Activated naive CD8-positive, alpha-beta T cell treated with anti-CD3 and anti-CD28 coated beads for 36 hours (primary cell): ENCODE measurements around the gene LIPC. TPM values are rescaled to one million over a fixed set of nuclear protein-coding genes. Genes with fewer than 3 reads are reported as not detected.

Experiments used
- DNase-seq: peaks from one replicate; pipeline ENCODE4 v3.0.0; 2021
- H3K27ac Mint-ChIP-seq: one replicate; pipeline ENCODE4 v1.8.0; 2022; ENCODE audit warnings: mild to moderate bottlenecking, moderate library complexity, mixed read lengths
- H3K27me3 Mint-ChIP-seq: one replicate; pipeline ENCODE4 v1.8.0; 2022; ENCODE audit warnings: mild to moderate bottlenecking, mixed read lengths
- H3K36me3 Mint-ChIP-seq: one replicate; pipeline ENCODE4 v1.8.0; 2021; ENCODE audit warnings: mild to moderate bottlenecking, mixed read lengths
- H3K4me1 Mint-ChIP-seq: one replicate; pipeline ENCODE4 v1.8.0; 2021; ENCODE audit warnings: mixed read lengths
- H3K4me3 Mint-ChIP-seq: one replicate; pipeline ENCODE4 v1.8.0; 2022; ENCODE audit warnings: mild to moderate bottlenecking, moderate library complexity, mixed read lengths
- H3K9me3 Mint-ChIP-seq: one replicate; pipeline ENCODE4 v1.8.0; 2022; ENCODE audit warnings: mixed read lengths
- total RNA-seq, 2 experiments: library from RNA; stranded (reverse); gene quantifications; one replicate each; pipeline ENCODE4 v1.2.3, GENCODE V29; 2021

Gene LIPC
- 1 to 10 TPM; 1.5 to 1.8 TPM for total RNA-seq

- Mint-ChIP-seq H3K9me3 (no peaks in the 10 kb centered on the region), H3K36me3 (peaks cover 3% of the 10 kb centered on the region), H3K27ac (no peak within 1 kb of the TSS), H3K4me3 (no peak within 1 kb of the TSS), H3K4me1 (peaks cover 2% of the 10 kb centered on the region), H3K27me3 (no peaks in the 10 kb centered on the region)
- DNase-seq = no peak
Observed at GRCh38 chr15:58431221-58432149, at the start of gene LIPC. Gene LIPC (plus strand): TSS chr15:58431991. CDS start chr15:58432033, 42 bp downstream.

DNA sequence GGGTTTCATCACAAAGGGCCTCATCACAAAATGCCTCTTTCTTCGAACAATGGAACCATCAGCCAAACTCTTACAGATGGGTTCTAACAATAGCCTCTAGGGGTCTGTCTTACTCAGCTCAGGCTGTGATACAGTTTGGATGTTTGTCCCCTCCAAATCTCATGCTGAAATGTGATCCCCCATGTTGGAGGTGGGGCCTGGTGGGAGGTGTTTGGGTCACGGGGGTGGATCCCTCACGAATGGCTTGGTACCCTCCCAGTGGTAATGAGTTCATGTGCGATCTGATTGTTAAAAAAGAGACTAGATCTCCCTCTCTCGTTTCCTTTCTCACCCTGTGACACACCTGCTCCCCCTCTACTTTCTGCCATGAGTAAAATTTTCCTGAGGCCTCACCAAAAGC is 47.9 kb upstream of the LIPC start:
- Mint-ChIP-seq H3K9me3 (peaks cover 6% of the 10 kb centered on the region), H3K27me3 (no peaks in the 10 kb centered on the region), H3K4me1 (peaks cover 16% of the 10 kb centered on the region), H3K36me3 (peaks cover 9% of the 10 kb centered on the region), H3K4me3 (no peak overlapping the region), H3K27ac (peak overlapping the region; percentile 77)
- DNase-seq = peak; percentile 51

- Mint-ChIP-seq H3K27ac (peak overlapping the region; percentile 26), H3K36me3 (peaks cover 9% of the 10 kb centered on the region), H3K4me3 (no peak overlapping the region), H3K4me1 (peaks cover 16% of the 10 kb centered on the region), H3K27me3 (no peaks in the 10 kb centered on the region), H3K9me3 (peaks cover 3% of the 10 kb centered on the region)
- no peak for DNase-seq
Observed at GRCh38 chr15:58384667-58385066, 47.1 kb upstream of the LIPC start.

GRCh38 chr15:58386081-58386480 is 45.7 kb upstream of the LIPC start:
- Mint-ChIP-seq H3K36me3 (peaks cover 9% of the 10 kb centered on the region), H3K4me1 (peaks cover 16% of the 10 kb centered on the region), H3K4me3 (no peak overlapping the region), H3K27me3 (no peaks in the 10 kb centered on the region), H3K9me3 (peaks cover 3% of the 10 kb centered on the region), H3K27ac (no peak overlapping the region)
- no peak for DNase-seq

DNA sequence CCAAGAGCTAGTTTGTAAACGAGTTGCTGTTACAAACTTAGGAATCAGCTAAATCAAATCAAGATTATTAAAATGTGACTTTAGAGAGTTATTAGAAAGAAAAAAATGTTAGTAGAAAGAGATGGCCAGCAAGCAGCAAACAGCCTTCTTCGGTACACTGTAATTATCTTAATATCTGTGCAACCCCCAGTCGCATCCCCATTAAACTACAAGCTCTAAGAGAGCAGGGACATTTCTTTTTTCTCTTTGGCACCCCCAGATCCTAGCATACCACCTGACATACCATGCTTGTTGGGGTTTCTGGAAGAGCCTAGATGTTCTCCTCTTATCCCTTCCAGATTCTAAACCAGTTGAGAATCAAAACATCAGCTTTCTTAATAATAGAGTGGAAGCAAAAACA is 45.1 kb upstream of the LIPC start:
- Mint-ChIP-seq H3K27ac (no peak overlapping the region), H3K36me3 (peaks cover 9% of the 10 kb centered on the region), H3K4me3 (no peak overlapping the region), H3K9me3 (peaks cover 3% of the 10 kb centered on the region), H3K4me1 (peaks cover 16% of the 10 kb centered on the region), H3K27me3 (no peaks in the 10 kb centered on the region)
- no peak for DNase-seq

DNA sequence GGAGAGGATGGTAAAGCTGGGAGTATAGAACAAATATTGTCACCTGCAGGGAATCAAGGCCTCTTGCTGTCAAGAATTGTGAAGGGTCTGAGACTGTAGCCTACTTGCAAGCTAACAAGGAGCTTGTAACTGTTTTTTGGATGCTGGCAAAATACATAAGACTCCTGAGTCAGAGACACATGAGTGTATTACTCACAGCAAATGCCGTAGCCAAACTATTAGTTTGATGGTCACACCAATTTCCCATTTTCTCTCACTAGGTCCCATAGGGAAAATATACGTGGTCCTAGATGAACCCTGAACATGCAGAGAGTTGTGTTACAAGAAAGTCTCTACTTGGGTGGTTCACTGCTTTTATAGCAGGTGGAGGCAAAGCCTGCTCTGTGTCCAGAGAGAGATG is 44.7 kb upstream of the LIPC start:
- peaks cover 9% of the 10 kb centered on the region for H3K36me3 Mint-ChIP-seq
- DNase-seq = no peak
- H3K4me1 Mint-ChIP-seq = peaks cover 16% of the 10 kb centered on the region
- H3K4me3 Mint-ChIP-seq = no peak overlapping the region
- H3K27me3 Mint-ChIP-seq = no peaks in the 10 kb centered on the region
- H3K9me3 Mint-ChIP-seq = peaks cover 3% of the 10 kb centered on the region
- H3K27ac Mint-ChIP-seq = no peak overlapping the region

DNA sequence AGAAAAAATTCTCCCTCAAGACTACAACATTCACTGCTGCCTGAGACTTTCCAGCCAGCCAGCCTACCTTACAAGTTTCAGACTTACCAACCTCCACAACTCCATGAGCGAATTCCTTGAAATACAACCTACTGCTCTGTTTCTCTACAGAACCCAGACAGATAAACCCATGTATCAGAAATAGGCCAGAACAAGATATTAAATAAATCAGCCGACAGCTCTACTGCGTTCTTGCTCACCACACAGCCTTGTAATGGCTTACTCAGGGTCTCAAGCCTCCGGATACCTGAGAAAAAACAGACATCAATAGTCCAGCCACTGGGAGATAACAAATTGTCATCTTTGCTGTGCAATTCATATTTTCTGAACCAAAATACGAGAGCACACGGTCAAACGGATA is 43.6 kb upstream of the LIPC start:
- Mint-ChIP-seq H3K36me3 (peaks cover 9% of the 10 kb centered on the region), H3K4me1 (peaks cover 20% of the 10 kb centered on the region), H3K9me3 (peaks cover 3% of the 10 kb centered on the region), H3K27ac (no peak overlapping the region), H3K27me3 (no peaks in the 10 kb centered on the region), H3K4me3 (no peak overlapping the region)
- DNase-seq = no peak

DNA sequence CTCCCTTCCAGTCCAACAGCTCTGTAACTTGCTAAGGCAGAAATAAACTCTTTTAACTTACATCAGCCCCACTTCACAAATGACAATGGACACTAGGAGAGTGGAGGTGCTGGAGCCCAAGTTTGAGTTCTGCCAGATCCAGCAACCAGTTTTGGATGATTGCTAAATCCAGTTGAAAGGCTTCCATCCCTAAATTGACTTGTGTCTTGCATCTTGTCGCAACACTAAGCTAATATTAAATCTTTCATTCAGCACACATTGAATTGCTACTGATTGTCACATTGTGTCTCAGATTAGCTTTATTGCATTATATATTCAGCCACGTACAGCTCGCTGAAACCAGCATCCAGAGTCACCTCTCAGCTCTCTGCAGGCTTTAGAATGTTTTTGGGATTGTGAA is 41.7 kb upstream of the LIPC start:
- H3K4me3 Mint-ChIP-seq = no peak overlapping the region
- H3K36me3 Mint-ChIP-seq = peaks cover 3% of the 10 kb centered on the region
- H3K27me3 Mint-ChIP-seq = no peaks in the 10 kb centered on the region
- H3K27ac Mint-ChIP-seq = no peak overlapping the region
- DNase-seq = no peak
- peaks cover 1% of the 10 kb centered on the region for H3K9me3 Mint-ChIP-seq
- peaks cover 5% of the 10 kb centered on the region for H3K4me1 Mint-ChIP-seq

GRCh38 chr15:58390655-58391054 is 41.1 kb upstream of the LIPC start:
- no peak for DNase-seq
- Mint-ChIP-seq H3K27ac (no peak overlapping the region), H3K27me3 (no peaks in the 10 kb centered on the region), H3K4me1 (peaks cover 5% of the 10 kb centered on the region), H3K4me3 (no peak overlapping the region), H3K36me3 (no peaks in the 10 kb centered on the region), H3K9me3 (no peaks in the 10 kb centered on the region)

DNA sequence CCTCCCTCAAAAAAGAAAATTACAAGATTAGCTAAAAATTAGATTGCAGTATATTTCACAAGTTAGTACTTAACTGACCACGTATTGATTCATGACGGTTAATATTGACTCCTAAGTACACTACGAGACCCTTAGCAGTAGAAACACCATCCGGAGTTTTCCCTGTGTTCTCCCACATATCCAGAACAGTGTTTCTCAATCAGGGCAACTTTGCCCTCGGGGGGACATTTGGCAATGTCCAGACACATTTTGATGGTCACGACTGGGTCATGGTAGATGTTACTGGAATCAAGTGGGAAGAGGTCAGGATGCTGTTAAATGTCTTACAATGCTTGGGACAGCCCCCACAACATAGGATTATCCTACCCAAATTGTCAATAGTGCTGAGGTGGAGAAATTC is 40.7 kb upstream of the LIPC start:
- Mint-ChIP-seq H3K36me3 (no peaks in the 10 kb centered on the region), H3K27me3 (no peaks in the 10 kb centered on the region), H3K27ac (no peak overlapping the region), H3K4me3 (no peak overlapping the region), H3K4me1 (peaks cover 5% of the 10 kb centered on the region), H3K9me3 (no peaks in the 10 kb centered on the region)
- DNase-seq = no peak

GRCh38 chr15:58392141-58392540 is 39.6 kb upstream of the LIPC start:
- Mint-ChIP-seq H3K9me3 (no peaks in the 10 kb centered on the region), H3K4me3 (no peak overlapping the region), H3K4me1 (peaks cover 5% of the 10 kb centered on the region), H3K27me3 (no peaks in the 10 kb centered on the region), H3K36me3 (no peaks in the 10 kb centered on the region), H3K27ac (no peak overlapping the region)
- no peak for DNase-seq

- DNase-seq = no peak
- no peaks in the 10 kb centered on the region for H3K27me3 Mint-ChIP-seq
- H3K27ac Mint-ChIP-seq = no peak overlapping the region
- no peaks in the 10 kb centered on the region for H3K9me3 Mint-ChIP-seq
- no peak overlapping the region for H3K4me3 Mint-ChIP-seq
- no peaks in the 10 kb centered on the region for H3K36me3 Mint-ChIP-seq
- H3K4me1 Mint-ChIP-seq = peaks cover 5% of the 10 kb centered on the region
Observed at GRCh38 chr15:58392611-58393161, 39.1 kb upstream of the LIPC start.

DNA sequence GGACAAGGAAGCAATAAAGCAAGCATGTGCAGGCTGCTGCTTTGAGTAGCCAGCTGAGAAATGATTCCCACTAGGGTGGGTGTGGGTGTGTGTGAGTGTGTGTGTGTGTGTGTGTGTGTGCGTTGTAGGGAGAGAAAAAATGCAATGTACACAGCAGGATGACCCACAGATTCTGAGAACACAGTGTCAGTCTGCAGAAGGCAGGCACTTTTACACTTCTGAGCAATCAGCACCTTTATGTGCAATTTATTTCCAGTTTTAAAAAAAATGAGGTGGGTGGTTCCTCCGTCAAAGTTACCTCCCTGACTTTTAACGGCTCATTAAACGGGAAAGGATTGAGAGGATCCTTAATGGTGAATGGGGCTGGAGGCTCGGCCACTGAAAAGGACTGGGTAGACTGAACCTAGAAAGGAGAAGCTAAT is 38.5 kb upstream of the LIPC start:
- Mint-ChIP-seq H3K4me1 (peaks cover 5% of the 10 kb centered on the region), H3K27me3 (no peaks in the 10 kb centered on the region), H3K36me3 (no peaks in the 10 kb centered on the region), H3K27ac (no peak overlapping the region), H3K4me3 (no peak overlapping the region), H3K9me3 (no peaks in the 10 kb centered on the region)
- DNase-seq = no peak

DNA sequence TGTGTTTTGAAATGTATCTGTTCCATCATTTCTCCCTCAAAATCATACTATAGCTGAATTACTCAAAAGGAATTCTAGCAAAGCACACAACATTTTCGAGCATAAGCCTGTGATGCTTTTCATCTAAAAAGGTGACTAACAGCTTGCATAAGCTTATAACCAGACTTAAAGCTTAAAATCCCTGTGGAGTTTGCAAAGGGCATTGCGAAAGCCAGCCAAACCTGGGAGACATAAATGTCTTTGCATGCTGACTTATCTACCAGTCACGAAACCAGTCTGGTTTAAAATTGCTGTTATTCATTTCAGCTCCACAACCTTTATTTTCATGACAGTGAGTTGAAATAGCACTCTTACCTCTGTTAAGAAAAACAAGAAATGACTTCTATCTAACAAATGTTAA is 35.6 kb upstream of the LIPC start:
- Mint-ChIP-seq H3K4me3 (no peak overlapping the region), H3K27ac (no peak overlapping the region), H3K27me3 (no peaks in the 10 kb centered on the region), H3K36me3 (no peaks in the 10 kb centered on the region), H3K9me3 (no peaks in the 10 kb centered on the region), H3K4me1 (peaks cover 5% of the 10 kb centered on the region)
- no peak for DNase-seq

GRCh38 chr15:58398071-58398470 is 33.7 kb upstream of the LIPC start:
- no peak for DNase-seq
- H3K9me3 Mint-ChIP-seq = no peaks in the 10 kb centered on the region
- H3K4me3 Mint-ChIP-seq = no peak overlapping the region
- H3K27ac Mint-ChIP-seq = no peak overlapping the region
- H3K4me1 Mint-ChIP-seq = no peaks in the 10 kb centered on the region
- H3K27me3 Mint-ChIP-seq = no peaks in the 10 kb centered on the region
- no peaks in the 10 kb centered on the region for H3K36me3 Mint-ChIP-seq

GRCh38 chr15:58398643-58399042 is 33.1 kb upstream of the LIPC start:
- no peak overlapping the region for H3K27ac Mint-ChIP-seq
- peaks cover 2% of the 10 kb centered on the region for H3K9me3 Mint-ChIP-seq
- no peaks in the 10 kb centered on the region for H3K36me3 Mint-ChIP-seq
- H3K4me3 Mint-ChIP-seq = no peak overlapping the region
- DNase-seq = no peak
- H3K4me1 Mint-ChIP-seq = no peaks in the 10 kb centered on the region
- H3K27me3 Mint-ChIP-seq = no peaks in the 10 kb centered on the region
